Measurements from ENCODE around the gene EGFR. TPM values are rescaled to one million over a fixed set of nuclear protein-coding genes. Genes with fewer than 3 reads are reported as not detected.

EGFR gene
- total RNA-seq, 1 experiment from 2014 or later, result not detected

DNA sequence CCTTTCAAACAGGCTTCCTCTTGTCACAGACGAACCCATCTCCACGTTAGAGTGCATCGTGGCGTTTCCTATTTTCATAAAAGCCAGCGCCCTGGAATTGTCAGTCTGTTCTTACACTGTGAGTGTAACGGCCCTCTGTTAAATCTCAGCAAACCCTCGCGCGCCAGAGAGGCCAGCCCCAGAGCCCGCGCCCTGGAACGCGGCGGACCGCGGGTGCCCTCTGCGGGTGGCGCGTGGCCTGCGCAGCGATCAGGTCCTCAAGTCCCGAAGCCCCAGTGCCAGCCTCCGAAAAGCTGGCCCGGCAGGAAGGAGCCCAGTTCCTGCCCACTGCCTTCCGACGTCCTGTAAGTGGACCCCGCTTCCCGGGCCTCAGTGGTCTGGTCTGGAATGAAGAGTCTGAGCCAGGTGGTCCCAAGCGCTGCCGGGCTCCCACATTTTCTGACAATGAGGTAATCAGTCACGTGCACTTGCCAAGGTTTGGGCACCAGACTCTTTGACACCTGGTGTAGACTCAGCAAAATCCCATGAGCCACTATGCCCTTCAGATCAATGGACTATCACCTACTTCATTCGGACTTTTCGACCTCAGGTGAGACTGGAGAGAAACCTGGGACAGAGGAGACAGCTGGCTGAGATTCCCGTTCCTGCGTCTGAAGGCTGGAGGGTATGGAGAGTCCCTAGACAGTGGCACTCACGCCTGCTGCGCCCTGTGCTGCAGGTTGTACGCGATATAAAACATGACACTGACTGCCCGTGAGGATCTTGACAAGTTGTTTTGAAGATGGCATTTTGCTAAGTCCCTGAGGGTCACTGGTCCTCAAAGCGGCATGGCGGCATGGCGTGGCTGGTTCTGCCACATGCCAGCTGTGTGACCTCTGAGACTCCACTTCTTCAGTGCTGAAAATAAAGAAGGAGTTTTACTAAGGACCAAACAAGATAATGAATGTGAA, 237.0 kb downstream of the EGFR start:
- Histone ChIP-seq H4K20me1 (ENCODE audit: insufficient read depth, low read depth, low read length) (no peaks in the 10 kb centered on the region), H3K9me3 (ENCODE audit: low read length) (no peaks in the 10 kb centered on the region), H3K36me3 (ENCODE audit: insufficient read depth, low read length) (no peaks in the 10 kb centered on the region), H3K79me2 (ENCODE audit: low read length) (no peaks in the 10 kb centered on the region), H3K4me1 (ENCODE audit: low read length) (peaks cover 6% of the 10 kb centered on the region), H3K27me3 (ENCODE audit: low read length) (no peaks in the 10 kb centered on the region), H3K27ac (ENCODE audit: low read length) (no peak overlapping the region), H3K9me2 (replicated peaks; ENCODE audit: insufficient read depth, low read length) (no peaks in the 10 kb centered on the region), H2AFZ (ENCODE audit: low read length) (0 out of 2 replicates have a peak overlapping the region, but pooled peaks have one; percentile 52), H3K4me3 (ENCODE audit: low read length) (peak overlapping the region; percentile 28; the same call in 1 of the 2 replicates), H3K9ac (ENCODE audit: low read length) (0 out of 2 replicates have a peak overlapping the region, but pooled peaks have one; percentile 27), H3K4me2 (ENCODE audit: low read depth, low read length, poor library complexity, severe bottlenecking) (peak overlapping the region; percentile 56)
- peak; percentile 92 for DNase-seq

DNA sequence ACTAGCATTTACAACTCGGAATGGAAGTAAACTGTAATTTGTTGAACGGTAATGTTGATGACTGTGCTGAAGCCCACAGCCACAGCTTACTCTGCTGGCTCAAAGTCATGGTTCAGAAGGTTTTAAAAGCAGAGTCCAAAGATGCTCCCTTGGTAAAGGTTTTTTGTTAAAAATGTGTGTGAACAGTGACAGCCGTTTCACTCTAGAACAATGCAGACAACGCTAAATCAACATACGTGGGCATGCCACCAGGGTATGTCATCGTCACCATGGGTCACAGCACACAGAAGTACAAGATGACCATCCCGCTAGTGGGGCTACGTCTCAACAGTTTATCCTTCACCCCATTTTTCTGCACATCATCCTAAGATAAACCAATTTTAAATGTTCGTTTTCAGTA, 239.8 kb downstream of the EGFR start:
- Histone ChIP-seq H3K79me2 (ENCODE audit: low read length) (no peaks in the 10 kb centered on the region), H3K4me1 (ENCODE audit: low read length) (peaks cover 6% of the 10 kb centered on the region), H3K4me3 (ENCODE audit: low read length) (no peak overlapping the region), H3K36me3 (ENCODE audit: insufficient read depth, low read length) (no peaks in the 10 kb centered on the region), H3K9me3 (ENCODE audit: low read length) (no peaks in the 10 kb centered on the region), H3K9me2 (replicated peaks; ENCODE audit: insufficient read depth, low read length) (no peaks in the 10 kb centered on the region), H3K9ac (ENCODE audit: low read length) (no peak overlapping the region), H3K4me2 (ENCODE audit: low read depth, low read length, poor library complexity, severe bottlenecking) (no peak overlapping the region), H2AFZ (ENCODE audit: low read length) (no peak overlapping the region), H4K20me1 (ENCODE audit: insufficient read depth, low read depth, low read length) (no peaks in the 10 kb centered on the region), H3K27ac (ENCODE audit: low read length) (no peak overlapping the region), H3K27me3 (ENCODE audit: low read length) (no peaks in the 10 kb centered on the region)
- DNase-seq, result no peak

DNA sequence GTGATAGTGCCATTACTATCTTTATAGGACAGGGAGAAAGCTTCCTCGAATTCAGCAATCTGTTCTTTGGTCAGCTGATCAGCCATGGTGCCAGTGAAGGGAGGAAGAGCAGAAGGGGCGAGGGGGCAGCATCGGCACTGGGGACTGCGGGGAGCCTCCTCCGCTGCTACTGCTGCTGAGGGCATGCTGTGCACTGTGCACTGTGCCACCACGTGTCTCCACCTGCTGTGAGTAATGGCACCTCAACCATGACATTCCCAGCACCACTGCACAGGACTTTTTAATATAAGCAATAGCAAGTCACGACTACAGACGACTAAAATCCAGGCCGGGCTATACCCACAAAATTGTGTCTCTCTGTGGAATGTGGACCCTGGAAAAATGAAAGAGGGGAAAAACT, 241.4 kb downstream of the EGFR start:
- H3K27ac ChIP-seq (ENCODE audit: low read length), result no peak overlapping the region
- no peak overlapping the region for H2AFZ ChIP-seq (ENCODE audit: low read length)
- no peaks in the 10 kb centered on the region for H3K79me2 ChIP-seq (ENCODE audit: low read length)
- no peak for DNase-seq
- no peaks in the 10 kb centered on the region for H3K9me2 ChIP-seq (replicated peaks; ENCODE audit: insufficient read depth, low read length)
- no peak overlapping the region for H3K9ac ChIP-seq (ENCODE audit: low read length)
- no peaks in the 10 kb centered on the region for H4K20me1 ChIP-seq (ENCODE audit: insufficient read depth, low read depth, low read length)
- H3K4me2 ChIP-seq (ENCODE audit: low read depth, low read length, poor library complexity, severe bottlenecking), result no peak overlapping the region
- no peaks in the 10 kb centered on the region for H3K27me3 ChIP-seq (ENCODE audit: low read length)
- no peak overlapping the region for H3K4me3 ChIP-seq (ENCODE audit: low read length)
- H3K36me3 ChIP-seq (ENCODE audit: insufficient read depth, low read length), result no peaks in the 10 kb centered on the region
- H3K9me3 ChIP-seq (ENCODE audit: low read length), result no peaks in the 10 kb centered on the region
- peaks cover 3% of the 10 kb centered on the region for H3K4me1 ChIP-seq (ENCODE audit: low read length)

DNA sequence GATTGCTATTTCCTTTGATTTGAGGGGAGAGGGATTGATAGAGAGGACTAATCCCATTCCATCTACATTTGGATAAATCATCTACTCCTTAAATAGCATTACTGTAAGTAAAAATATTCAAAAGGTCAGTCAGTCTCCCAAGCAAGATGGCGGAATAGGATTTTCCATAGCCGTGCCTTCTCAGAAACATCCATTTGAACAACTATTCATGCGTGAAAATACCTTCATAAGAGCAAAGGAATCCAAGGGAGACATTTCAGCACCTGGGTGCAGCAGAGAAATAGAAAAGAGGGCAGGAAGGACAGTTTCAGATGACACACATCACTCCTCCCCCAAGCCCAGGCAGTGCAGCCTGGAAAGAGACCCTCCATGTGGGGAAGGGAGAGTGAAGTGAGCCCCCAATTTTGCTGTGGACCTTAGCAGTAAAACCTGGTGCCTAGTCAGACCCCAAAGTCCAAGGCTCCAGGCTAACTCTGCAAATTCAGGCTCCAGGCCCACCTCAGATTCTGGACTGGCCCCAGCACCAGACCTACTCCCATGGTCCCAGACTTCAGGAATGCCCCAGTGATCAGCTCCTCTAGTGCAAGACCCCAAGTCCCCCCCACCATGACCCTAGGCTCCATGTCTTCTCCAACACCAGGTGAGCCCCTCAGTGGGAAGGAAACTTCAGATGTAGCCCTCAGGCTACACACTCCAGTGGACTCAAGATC, 242.0 kb downstream of the EGFR start:
- no peak overlapping the region for H3K4me3 ChIP-seq (ENCODE audit: low read length)
- DNase-seq, result no peak
- H2AFZ ChIP-seq (ENCODE audit: low read length), result no peak overlapping the region
- no peak overlapping the region for H3K4me2 ChIP-seq (ENCODE audit: low read depth, low read length, poor library complexity, severe bottlenecking)
- H3K79me2 ChIP-seq (ENCODE audit: low read length), result no peaks in the 10 kb centered on the region
- no peaks in the 10 kb centered on the region for H3K4me1 ChIP-seq (ENCODE audit: low read length)
- no peaks in the 10 kb centered on the region for H3K9me3 ChIP-seq (ENCODE audit: low read length)
- no peak overlapping the region for H3K27ac ChIP-seq (ENCODE audit: low read length)
- H4K20me1 ChIP-seq (ENCODE audit: insufficient read depth, low read depth, low read length), result no peaks in the 10 kb centered on the region
- H3K27me3 ChIP-seq (ENCODE audit: low read length), result no peaks in the 10 kb centered on the region
- no peaks in the 10 kb centered on the region for H3K36me3 ChIP-seq (ENCODE audit: insufficient read depth, low read length)
- H3K9me2 ChIP-seq (replicated peaks; ENCODE audit: insufficient read depth, low read length), result no peaks in the 10 kb centered on the region
- no peak overlapping the region for H3K9ac ChIP-seq (ENCODE audit: low read length)
